GM11168 (cell line): ENCODE results near the gene CNTN5.

Experiments
- in situ Hi-C: fragments of 300-500 bp; cut with MboI; formaldehyde crosslinking; loops from one replicate; pipeline ENCODE4 v1.12.0; 2022; ENCODE audit warnings: low sequenced_read_pairs; ENCODE audit not compliant: unreplicated experiment

Gene CNTN5

DNA sequence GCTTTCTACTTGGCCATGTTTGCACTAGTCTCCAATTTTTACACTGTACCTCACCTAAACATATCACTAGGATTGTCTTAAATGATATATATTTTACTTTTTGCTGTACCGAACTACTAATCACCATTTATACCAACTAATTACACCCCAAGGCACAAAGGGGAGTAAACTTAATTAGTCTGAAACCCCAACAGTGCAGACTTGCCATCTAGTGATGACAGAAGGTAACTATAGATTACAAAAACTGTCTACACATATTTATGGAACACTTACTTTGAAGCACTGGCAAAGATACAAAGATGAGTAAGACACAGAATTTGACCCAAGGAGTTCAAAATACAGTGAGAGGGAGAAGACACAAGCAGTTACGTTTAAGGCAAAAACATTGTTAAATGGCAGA, 139.7 kb downstream of the CNTN5 start:
- in situ Hi-C loops, result no loop called here

DNA sequence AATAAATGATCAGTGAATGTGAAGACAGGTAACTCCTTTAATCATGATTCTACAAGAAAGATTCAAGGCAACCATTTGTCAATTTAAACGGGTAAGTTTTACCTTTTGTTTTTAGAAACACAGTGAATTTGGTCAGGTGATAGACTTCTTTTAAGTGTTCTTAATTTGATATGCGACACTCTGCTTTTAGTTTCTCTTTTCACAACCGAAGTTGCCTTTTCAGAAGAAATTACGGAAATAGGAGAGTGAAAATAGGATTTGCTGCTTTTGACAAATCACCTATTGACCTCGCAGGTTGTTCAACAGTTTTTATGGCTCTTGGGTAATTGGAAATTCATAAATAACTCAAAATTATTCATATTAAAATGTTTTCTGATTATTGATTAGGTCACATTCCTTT, 142.1 kb downstream of the CNTN5 start:
- in situ Hi-C loops, result no loop called here

DNA sequence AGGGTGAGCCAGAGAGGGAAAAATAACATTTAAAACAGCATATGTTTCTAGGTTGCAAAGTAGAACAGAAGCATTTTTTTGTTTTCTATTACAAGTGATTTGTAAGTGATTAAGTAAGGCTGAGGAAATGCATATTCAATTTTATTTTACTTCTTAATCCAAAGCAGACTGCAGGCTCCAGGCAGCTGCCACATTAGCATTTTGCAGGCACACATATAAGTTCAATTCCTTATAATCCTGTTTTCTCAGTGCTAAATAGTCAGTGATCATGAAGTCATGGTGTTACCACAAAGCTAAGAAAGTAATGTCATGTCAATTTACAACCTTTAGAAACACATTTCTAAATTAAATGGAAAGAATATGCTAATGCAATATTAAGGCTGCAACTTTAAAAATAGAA, 149.8 kb downstream of the CNTN5 start:
- in situ Hi-C loops, result no loop called here

DNA sequence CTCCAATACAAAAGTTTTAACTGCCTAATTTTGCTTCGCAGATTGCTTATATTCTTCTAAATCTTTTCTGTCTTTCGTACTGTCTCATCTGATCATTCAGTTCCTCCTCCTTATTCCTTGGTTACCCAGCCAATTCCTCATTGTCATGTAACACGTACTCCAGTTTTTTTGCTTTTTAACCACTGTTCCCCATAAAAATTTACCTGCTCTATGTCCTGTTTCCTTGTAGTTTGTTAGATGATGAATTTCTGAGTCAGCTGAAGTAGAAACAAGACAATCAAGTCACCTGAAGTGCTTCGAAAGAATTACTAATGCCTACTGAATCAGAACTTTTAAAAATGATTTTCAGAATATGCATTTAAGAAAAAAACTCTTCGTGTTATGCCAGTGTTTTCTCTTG, 150.6 kb downstream of the CNTN5 start:
- in situ Hi-C loops, result no loop called here

DNA sequence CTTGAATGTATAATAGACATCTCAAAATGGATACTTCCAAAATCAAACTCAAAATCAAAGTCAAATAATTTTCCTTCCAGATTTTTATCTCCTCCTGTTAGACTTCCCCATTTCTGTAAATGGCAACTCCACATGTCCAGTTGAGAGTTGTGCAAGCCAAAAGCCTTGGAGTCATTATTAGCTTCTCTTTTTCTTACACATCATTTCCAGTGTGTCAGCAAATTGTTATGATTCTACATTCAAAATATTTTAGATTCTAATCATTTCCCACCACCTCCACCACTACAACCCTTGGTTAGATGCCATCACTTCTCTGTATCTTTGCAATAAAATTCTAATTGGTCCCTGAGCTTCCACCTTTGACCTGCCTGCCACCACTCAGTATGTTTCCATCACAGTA, 155.7 kb downstream of the CNTN5 start:
- in situ Hi-C loops, result no loop called here

DNA sequence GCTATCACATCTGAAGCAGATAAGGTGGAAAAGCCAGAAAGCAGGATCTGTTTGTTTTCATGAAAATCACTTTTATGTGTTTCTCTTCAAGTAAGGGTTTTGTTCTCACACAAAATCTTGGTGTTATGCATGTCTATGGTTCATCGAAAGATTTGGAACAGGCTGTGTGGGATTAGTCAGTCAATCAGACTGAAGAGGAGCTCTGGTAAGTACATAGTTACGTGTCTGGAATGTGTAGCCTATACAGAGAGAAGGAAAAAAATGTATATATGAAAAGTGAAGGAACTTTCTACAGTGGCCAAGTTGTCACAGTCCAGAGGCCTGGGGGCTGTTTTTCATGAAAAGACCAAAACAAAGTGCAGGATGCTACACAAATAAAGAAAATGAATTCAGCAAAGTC, 156.7 kb downstream of the CNTN5 start:
- in situ Hi-C loops, result no loop called here

DNA sequence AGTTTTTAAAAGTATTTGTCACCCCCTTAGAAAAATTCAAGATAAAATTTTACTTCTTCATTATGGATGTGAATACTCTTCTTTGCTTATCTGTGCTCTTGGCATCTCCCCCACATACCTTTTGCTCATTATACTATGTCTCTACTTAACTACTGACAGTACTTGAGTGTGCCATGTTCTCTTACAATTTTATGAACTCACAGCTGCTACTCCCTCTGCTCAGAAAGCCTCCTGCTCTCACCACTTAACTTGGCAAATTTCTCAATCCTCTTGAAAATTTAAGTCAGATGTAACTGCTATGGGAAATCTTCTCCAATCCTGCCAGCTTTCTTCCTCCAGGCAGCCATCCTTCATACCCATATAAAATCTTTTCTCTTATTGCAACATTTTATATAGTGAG, 163.4 kb downstream of the CNTN5 start:
- in situ Hi-C loops, result no loop called here

DNA sequence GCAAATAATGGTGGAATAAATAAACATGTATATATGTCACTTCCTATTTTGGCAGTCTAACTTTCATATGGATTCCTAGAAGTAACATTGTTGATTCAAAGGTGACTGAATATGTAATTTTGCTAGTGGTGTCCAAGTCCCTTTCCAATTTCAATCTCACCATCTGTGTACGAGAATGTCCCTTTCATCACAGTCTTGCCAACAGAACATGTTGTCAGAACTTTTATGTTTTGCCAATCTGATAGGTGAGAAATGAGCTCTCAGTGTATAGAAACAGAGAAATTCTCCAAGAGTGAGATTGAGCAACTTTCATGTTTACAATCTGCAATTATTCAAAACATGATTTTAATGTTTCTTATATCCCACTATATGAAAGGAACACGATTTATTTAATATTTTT, 167.5 kb downstream of the CNTN5 start:
- in situ Hi-C loops, result no loop called here

DNA sequence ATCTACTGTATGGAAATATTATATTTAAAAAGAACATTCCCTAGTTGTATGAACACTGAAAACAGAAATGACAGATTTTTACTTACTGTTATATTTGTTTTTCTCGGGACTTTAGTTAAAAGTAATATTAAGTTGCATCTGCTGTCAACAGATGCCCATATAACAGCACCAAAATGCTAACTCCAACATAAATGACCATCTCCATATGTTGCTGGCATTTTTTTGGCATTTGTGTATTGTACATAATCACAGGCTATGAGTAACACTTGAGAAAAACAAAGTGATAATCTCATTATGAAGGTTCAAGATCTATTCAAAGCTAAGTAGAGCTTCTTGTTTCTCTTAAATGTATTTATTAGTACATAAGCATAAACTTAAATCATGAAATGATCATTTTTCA, 172.0 kb downstream of the CNTN5 start:
- in situ Hi-C loops, result no loop called here

DNA sequence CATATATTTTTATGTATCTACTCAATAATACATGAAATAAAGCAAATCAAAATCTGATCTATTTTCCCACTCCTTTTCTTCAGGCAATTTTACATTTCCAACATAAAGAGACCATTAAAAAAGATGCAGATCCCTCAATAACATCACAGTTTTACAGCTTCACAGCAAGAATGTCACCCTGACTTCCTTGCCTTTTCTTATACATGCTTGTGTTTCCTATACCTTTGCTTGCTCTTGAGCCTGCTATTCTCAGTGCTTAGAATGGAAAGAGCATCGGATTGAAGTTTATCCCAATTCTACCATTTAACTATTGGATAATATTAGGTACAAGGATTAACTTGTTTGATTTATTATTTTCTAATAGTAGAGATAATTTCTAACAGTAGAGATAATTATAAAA, 176.7 kb downstream of the CNTN5 start:
- in situ Hi-C loops, result no loop called here

DNA sequence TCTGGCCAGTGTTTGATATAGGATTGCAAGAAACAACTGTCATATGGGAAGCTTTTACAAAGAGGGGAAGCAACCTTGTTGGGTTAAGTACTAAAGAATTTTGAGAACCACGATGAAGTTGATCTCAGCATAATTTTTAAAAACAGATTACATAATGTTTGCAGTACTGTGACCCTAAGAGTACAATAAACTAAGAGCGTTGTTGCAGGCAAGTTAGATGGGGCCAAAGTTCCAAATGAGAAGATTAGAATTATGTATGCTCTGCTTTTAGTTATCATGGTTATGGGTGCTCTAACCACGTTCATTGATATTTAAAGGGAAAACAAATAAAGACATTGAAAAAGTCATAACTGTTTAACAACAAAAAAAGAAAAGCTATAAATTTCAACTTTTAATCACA, 177.5 kb downstream of the CNTN5 start:
- in situ Hi-C loops, result no loop called here

DNA sequence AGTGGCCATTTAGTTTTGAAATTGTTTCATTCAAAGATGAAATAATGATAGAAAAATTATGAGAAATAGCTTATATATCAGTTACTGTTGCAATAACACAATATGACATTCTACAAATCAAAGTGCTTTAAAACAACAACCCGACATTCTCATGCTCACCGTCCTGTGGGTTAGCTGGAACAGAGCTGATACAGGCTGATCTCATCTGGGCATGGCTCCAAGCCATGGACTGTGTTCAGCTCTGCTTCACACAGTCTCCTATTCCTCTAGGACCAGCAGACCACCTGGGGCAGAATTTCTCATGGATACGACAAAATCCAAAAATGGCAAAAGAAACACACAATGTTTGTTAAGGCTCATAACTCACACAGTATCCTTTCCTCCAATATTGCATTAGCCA, 178.6 kb downstream of the CNTN5 start:
- in situ Hi-C loops, result no loop called here

DNA sequence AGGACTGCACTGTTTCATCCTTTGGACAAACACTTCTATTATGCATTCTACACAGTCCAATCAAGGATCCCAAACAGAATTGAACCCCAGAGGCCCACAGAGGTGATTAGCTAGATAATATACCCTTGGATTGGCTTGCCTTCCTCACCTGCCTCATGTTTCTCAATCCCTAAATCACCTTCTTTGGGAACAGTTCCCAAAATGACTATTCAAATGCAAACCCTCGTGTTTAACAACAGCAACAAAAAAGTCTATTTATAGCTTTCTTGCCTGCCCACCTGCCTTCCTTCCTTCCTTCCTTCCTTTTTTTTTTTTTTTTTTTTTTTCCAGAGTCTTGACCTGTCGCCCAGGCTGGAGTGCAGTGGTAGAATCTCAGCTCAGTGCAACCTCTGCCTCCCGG, 180.0 kb downstream of the CNTN5 start:
- in situ Hi-C loops, result no loop called here

DNA sequence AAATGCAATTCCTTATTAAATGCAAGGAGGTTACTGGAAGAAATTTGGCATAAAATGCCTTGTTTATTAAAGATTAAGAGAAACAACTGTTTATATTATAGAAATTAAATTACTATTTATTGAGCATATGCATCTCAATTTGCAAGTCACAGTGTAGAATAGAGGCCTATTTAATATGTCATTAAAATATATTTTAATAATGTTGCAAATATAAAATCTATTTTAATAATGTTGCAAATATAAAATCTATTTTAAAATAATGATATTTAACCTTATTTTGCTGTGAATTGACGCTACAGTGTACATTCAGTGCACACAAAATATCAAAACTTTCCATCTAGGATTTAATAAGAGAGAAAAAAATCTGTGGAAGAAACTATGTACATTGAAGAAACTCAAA, 188.1 kb downstream of the CNTN5 start:
- in situ Hi-C loops, result no loop called here

DNA sequence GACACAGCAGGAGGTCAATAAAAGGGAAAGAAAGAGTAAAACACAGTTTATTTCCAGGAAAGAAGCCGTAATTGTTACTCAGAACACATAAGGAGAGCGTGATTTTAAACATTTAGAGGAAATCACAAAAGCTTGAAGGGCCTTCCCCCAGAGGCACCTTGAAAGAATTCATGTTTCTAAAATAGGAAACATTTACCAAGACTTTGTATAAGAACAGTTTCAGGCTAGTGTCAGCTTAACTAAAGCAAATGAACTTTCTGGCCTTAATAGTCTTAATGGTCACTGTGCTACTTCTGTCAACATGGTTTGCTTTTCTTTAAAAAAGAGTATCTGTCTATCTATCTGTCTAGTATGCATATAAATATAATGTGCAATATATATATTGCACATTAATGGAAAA, 208.8 kb downstream of the CNTN5 start:
- in situ Hi-C loops, result no loop called here

DNA sequence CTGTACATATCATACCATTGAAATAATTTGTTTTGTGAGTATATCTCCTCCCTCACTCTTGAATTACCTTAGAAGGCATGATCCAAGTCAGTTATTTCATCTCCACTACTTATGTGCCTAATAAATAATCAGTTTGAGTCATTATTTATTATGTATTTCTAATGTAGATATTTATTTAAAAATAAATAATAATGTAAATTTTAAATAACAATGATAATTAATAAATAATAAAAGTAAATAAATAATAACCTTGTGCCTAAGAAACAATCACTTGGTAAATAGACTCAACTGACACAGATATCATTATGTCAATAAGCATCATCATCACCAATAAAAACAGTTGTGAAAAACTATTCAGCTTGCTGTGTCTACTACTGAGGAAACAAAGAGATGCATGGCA, 213.8 kb downstream of the CNTN5 start:
- in situ Hi-C loops, result no loop called here

DNA sequence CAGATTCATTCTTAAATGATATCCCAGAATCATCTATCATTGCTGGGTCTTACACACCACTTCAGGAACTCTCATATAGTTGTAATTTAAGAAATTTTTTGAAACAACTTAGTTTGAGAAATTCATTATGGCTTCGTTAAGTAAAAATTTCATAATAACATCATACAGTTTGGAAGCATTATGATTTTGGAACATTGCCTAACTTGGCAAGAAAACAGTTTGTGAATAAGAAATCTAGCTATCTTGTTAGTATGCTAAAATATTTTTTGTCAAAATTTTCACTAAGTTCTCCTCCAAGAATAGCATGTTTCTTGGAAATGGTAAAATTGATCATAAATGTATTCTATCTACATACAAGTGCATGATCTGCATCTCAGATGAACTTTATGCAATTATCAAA, 217.7 kb downstream of the CNTN5 start:
- in situ Hi-C loops, result no loop called here

DNA sequence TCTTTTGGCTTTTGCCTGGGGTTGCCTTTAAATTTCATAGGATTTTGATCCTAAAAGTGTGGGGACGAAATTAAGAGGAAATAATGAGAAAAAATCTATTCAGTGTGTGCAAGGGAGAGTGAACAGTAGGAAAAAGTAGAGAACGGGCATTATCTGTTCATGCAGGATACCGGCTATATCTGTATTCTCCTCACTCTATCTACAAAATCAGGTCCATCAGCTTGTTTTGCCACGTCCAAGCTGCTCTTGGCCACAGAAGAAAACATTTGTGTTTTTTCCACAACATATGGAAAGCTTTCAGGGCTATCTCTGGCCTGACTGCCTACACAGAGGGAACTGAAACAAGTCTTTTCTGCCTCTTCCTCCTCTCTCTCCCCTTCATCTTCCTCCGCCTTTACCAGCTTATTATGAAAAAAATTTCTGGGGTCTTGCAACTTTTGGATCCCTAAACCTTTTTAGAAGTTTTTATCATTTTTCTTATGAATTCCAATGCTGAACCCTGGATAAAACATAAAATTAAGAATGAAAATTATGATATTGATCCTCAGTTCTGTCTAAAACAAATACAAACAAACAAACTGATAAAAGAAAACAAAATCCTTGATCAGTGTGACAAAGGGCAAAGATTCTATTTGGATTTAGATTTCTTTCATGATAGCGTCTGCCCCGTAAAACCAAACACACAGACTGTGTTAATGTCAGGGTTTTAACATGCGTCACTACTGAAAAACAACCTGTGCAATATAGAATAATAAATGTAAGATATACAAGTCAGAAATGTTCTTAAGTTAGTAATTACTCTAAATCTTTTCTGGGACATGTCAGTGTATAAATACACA, 219.7 kb downstream of the CNTN5 start:
- in situ Hi-C loops, result no loop called here

DNA sequence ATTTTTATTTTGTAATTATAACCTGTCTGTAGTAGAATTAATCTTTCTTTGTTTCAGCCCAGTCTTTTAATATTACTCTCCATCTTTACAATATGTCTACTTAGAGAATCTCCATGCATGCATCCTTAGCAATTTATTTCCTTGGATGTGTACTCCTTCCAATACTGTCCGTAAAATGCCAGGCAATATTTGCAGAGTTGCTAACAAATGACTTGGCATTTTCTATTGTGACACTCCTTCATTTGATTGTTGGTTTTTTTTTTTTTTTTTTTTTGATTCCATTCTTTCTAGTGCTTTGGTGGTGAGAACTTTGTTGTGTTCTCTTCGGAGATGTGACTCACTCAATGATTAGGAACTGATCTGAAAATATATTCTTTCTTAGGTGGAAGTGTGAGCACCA, 220.3 kb downstream of the CNTN5 start:
- in situ Hi-C loops, result no loop called here

DNA sequence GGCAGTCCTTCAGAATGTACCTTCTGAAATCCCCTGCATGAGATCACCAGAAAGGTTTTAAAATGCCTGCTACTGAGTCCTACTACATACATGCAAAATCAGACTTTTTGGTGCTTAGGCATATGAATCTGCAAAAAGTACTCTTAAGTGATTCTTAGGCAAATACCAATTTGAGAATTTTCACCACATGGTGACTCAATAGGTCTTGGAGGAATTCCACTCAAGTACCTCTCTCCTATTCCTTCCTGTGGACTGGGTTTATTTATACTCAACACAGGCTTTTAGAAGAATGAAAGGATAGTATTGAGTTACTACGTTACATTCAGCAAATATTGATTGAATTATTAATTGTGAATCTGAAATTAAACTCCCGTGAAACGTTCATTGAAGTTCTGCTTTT, 223.9 kb downstream of the CNTN5 start:
- in situ Hi-C loops, result no loop called here

DNA sequence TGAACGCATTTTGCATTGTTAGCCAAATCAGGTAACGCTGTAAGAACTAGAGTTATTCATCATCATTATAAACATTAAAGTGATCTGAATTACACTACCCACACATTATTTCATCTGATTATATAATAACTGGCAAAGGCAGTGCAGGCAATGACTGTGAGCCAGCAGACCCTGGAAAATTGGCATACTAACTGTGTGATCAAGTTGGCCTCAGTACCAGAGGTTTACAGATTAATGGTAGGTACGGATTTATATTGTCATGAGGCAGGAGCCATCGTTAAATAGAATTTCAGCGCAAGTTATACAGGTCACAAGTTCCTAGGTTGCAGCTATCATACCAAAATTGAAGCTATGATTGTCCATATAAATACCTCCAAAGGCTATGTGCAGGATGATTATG, 225.4 kb downstream of the CNTN5 start:
- in situ Hi-C loops, result no loop called here

DNA sequence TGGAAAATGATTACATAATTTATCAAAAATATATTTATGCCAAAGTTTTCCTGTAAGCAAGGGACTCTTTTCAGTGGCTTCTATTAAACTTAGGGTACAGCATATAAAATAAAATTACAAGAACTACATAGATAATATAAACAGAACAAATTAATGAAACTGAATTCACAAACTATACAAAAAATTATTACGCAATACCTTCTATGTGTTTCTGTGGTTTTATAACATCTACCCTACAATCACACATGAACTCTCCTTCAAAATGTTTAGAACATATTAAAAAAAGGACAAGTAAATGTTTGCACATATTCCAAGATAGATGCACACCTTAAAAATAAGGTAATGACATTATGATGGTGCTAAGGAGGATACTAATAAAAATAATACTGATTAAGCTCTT, 235.9 kb downstream of the CNTN5 start:
- in situ Hi-C loops, result no loop called here

DNA sequence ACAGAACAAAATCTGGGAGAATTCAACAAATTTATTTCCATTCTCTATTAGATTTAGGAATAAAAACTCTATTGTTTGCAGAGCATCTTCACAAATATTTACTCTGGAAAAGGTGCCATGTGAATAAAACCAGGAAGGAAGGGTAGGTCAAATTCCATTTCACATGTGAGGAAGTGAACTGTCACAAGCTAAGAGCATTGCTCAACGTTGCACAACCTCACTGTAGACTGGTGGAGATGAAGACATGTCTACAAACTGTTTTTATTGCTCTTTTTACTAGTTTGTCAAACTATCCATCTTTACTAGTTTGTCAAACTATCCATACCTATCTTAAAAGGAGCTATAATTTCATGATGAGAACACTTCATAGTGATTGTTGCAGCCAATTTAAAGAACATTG, 236.4 kb downstream of the CNTN5 start:
- in situ Hi-C loops, result no loop called here
